ENCODE measurements around the gene POLL.

The POLL gene

GRCh38 chr10:101573885-101574753 is 13.9 kb downstream of the POLL start:
- DNase-seq = no peak

DNA sequence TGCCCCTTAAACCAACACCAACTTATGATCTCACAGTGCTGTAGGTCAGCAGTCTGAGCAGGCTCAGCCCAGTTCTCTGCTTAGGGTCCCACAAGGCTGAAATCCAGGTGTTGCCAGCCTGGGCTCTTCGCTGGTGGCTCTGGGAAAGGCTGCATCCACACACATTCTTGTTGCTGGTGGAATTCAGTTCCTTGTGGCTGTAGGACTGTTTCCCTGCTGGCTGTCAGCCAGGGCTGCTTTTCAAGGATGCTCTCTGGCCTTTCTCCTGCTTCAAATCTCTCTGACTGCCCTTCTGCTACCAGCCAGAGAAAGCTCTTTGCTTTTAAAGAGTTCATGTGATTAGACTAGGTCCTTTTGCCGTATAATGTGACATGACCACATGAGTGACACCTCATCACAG is 15.3 kb downstream of the POLL start:
- DNase-seq = no peak

GRCh38 chr10:101572126-101572525 is 15.9 kb downstream of the POLL start:
- no peak for DNase-seq

GRCh38 chr10:101571271-101571925 is 16.7 kb downstream of the POLL start:
- DNase-seq = no peak

- peak; percentile 23 to 74 for DNase-seq
Measured at GRCh38 chr10:101570428-101571270, 17.4 kb downstream of the POLL start.

DNA sequence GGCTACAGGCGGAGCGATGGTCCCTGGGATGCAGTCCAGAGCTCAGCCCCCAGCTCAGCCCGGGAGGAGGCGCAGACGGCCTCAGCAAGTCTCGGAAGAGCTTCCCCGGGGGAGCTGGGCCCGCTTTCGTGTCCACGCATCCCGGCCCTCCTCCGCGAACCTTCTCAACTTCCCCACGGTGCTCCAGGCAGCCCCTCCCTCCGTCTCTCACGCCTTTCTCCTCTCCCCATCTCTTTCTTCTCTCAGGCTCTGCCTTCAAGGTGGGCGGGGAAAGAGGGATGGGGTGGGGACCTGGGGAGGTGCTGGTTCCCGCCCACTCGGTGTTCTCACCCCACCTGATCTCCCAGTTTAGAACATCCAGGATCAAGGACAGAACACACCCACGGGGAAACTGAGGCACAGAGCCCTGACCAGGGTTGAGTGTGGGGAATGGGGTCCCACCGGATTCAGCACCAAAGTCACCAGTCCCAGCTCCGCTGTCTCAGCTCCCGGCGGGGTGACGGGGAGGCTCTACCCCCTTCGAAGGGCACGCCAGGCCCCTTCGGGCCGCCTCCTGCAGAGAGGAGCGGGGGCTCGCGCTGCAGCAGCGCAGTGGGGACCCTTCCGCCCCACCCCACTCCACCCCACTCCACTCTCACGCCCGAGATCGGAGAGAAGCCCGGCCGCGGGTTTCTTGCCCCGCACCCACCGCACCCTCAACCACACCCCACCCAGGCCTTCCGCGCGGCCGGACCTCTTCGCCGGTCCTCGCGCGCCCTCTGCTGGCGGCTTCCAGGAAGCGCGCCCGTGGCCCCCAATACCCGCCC is 18.2 kb downstream of the POLL start:
- no peak for DNase-seq

DNA sequence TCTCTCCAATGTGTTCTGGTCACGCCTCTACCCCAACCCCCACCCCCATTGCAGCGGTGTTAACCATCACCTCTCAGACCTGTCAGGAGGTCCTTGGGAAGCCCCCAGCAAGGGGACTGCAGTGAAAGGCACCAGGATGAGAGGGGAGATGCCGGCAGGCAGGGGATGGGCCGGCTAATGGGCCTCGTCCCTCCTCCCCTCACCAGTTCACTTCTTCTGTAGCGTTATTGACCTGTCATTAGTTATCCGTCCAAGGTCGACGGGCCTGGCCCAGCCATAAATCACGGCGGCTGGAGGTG is 18.8 kb downstream of the POLL start:
- no peak for DNase-seq

DNA sequence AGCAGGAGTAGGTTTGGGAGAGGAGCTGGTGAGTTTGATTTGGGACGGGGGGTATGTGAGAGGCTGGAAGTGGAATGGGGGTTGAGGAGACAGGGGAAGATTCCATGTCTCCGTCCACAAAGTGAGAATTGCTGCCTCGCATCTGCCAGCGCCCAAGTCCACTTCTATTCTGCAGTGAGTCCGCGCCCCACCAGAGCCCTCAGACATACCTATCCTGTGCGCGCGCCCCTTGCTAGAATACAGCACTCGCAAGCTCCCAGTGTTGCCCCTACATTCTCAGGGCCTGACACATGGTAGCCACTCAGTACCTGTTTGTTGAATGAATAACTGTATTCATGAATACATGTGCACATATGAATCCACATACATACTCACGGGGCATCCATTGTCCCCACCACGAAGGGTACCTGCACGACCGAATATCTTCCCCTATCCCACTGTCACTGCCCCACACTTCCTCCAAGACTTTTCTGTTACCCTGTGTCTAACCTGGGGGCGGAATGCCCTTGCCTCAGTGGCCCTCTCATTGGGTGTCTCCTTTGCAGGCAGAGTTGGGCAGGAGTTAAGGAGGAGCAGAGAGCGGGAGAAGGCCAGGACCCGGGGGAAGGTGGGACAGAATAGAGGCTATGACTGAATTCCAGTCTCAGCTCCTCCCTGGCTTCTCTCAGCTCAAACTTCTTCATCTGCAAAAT is 19.9 kb downstream of the POLL start:
- no peak for DNase-seq

DNA sequence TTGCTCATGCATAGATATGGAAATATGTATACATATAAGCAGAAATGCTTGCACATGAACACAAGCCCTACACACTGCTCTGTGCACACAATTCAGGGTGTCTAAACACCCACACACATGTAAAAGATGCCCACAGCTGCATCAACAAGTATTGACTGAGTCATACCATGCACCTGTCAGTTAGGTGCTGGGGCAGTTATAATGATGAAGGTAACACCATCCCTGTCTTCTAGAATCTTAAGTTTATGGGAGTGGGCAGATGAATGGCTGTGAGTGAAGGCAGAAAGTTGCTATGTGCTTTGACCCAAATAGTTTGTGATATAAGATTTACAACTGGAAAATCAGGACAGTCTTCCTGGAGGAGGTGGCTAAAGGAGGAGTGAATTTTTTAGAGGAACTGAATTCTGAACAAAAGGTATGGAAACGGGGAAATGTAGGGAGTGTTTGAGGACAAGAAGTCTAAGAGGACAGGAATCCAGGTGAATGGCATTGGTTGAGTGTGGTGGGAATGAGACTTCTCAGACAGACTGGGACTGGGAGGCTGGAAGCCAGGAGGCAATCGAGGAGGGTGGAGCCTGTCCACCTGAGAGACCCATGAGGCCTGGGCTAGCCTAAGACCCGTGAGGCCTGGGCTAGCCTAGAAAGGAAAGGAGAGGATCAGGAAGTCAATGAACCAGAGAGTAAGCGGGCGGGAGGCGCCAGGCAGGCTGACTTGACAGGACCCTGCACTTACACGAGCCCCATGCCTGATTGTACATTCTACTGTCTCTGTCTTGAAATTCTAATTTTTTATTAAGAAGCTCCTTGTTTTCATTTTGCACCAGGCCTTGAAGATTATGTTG is 20.7 kb downstream of the POLL start:
- no peak for DNase-seq

DNA sequence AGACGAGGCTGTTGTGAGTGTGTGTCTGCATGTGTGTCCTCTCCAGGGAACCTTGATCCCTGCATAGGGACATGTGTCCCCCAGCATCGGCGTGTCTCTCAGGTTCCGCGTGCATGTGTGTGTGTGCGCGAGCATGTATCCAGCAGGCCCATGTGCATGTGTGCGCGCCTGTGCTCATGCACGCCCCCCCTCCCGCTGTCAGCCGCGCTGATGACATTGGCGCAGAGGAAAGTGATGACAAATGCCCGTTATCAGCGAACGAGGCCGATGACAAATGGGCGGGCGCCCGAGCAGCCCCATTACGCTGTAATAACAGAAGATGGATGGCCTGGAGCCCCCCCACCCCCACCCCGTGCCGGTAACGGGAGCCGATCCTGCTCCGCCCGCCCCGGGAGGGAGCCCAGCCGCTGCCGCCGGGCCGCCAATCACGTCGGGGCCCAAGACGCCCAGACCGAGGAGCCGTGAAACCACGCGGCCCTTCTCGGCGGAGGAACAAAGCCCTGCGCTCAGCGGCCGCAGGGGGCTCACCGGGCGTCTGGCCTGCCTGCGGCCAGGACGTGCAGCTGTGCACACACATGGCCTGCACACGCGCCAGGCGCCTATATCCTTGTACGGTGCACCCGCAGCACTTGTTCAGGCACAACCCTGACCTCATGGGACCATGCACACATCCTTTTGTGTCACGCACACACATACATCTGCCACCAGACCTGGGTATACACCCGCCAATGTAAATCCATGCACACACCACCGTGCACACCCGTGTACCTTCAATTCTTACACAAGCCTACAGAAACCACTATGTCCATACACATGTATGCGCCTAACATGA is 21.5 kb downstream of the POLL start:
- no peak for DNase-seq

DNA sequence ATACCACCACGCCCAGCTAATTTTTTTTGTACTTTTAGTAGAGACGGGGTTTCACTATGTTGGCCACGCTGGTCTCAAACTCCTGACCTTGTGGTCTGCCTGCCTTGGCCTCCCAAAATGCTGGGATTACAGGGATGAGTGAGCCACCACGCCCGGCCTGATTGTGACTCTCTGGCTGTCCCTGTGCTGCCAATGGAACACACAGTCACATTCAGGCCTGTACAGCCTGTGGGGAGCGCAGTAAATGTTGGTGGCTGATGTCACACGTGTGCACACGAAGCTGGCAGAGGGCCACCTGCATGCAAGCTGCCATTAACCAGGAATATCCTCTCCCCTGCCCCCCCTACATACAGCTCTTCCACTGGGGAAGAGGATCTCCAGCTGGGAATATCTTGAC is 22.1 kb downstream of the POLL start:
- DNase-seq = no peak

DNA sequence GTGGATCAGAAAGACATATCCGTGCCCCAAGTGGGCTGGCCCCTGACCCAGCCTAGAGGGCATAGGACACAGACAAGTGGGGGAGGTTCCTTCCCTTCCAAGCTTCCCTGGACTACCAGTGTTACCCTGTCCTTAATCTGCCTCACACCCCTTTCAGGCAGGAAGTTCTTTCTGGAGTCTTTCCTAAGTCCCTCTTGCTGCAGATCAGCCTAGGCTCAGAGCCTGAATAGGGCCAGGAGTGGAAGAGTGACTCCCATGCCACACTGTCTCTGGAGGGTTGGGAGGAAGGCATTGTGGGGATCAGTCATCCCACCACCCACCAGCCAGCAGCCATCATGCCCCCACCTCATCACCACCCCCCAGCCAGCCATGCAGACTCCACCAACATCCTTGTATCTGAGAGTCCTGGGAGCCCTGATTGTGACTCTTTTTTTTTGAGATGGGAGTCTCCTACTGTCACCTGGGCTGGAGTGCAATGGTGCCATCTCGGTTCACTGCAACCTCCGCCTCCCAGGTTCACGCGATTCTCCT is 22.6 kb downstream of the POLL start:
- no peak for DNase-seq

GRCh38 chr10:101564490-101564991 is 23.5 kb downstream of the POLL start:
- no peak for DNase-seq

DNA sequence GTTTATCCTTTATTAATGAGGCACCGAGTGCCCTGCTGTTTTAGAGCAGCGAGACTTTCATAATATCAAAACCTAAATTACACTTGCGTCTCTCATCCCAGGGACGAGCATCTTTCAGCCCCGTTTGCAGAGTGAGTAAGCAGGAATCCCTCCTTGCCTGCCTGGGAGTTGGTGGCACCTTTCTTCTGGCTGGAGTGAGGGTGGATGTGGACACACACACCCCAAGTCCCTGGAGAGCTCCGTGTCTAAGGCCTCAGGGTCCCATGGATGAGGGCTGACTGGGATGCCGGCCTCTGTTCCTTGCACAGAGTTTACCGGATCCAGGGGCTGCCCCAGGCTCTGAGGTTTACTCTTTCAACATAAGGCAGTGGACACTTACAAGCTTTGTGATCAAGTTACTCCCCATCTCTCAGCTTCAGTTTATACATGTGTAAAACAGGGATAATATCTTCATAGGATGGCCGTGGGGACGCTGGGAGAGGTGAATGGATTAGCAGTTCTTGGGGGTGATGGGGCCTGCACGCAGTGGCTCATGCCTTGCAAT is 24.5 kb downstream of the POLL start:
- no peak for DNase-seq

- DNase-seq = no peak
Measured at GRCh38 chr10:101563007-101563406, 25.1 kb downstream of the POLL start.

GRCh38 chr10:101562231-101562630 is 25.8 kb downstream of the POLL start:
- DNase-seq = no peak

GRCh38 chr10:101561068-101561915 is 26.8 kb downstream of the POLL start:
- no peak for DNase-seq

DNA sequence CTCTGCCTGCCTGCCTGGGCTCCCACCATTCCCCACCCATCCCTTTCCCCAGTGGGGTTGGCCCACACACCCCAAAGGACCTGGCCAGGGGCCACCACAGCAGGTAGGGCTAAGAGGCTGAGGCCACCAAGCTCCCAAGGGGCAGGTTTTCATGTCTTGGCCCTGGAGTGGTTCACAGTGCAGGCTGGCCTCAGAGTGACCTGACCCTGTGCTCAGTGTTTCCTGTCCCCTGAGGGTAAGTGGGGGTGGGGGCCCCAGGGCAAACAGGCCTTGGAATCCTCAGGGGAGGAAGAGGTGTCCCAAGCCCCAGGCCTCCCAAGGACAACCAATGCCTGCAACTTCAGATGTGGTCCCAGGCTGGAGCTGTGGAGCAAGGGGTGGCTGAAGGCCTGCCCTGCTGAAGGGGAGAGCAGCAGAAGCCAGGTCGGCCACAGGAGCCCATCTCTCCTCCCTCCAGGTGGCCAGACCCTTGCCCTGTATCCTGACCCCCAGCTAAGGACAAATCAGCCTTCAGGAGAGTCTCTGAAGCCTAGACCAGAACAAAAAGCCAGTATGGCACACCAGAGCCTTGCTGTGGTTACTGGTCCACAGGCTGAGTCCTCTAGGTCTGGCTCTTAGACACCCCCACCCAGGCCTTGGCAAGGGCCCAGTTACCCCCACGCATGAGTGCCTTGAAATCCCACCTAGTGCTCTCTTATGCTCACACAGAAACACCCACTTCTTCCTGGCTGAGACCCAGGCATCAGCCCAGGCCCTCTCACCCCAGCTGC is 27.6 kb downstream of the POLL start:
- no peak for DNase-seq

Measured in bone marrow (tissue), 2 donors.